Measurements from ENCODE around the gene TANC1.

TANC1 gene

GRCh38 chr2:159073256-159073655 is 104.8 kb downstream of the TANC1 start:
- DNase-seq, result no peak
- Histone ChIP-seq H3K9me3 (no peaks in the 10 kb centered on the region), H3K4me3 (no peak overlapping the region), H3K4me1 (peaks cover 0 to 54% (median 19%) of the 10 kb centered on the region in 4 donors), H3K27me3 (no peaks in the 10 kb centered on the region), H3K36me3 (no peaks in the 10 kb centered on the region), H3K27ac (peak overlapping the region in 1 of 2 donors; percentile 41)
- intact Hi-C loops (cut with DNase I; ENCODE audit: low total_unique reads), result no loop called here
- no peak for TF ChIP-seq CTCF (IDR thresholded peaks at IDR 0.05)

GRCh38 chr2:159074605-159075004 is 106.2 kb downstream of the TANC1 start:
- Histone ChIP-seq H3K4me1 (peaks cover 0 to 42% (median 13%) of the 10 kb centered on the region in 4 donors), H3K36me3 (no peaks in the 10 kb centered on the region), H3K4me3 (no peak overlapping the region), H3K27me3 (no peaks in the 10 kb centered on the region), H3K27ac (no peak overlapping the region), H3K9me3 (no peaks in the 10 kb centered on the region)
- TF ChIP-seq CTCF (IDR thresholded peaks at IDR 0.05), result no peak
- intact Hi-C loops (cut with DNase I; ENCODE audit: low total_unique reads), result no loop called here
- no peak for DNase-seq

- no peaks in the 10 kb centered on the region for H3K27me3 ChIP-seq
- intact Hi-C loops (cut with DNase I; ENCODE audit: low total_unique reads), result no loop called here
- H3K4me1 ChIP-seq, result peaks cover 0 to 36% (median 13%) of the 10 kb centered on the region in 4 donors
- no peaks in the 10 kb centered on the region for H3K9me3 ChIP-seq
- no peaks in the 10 kb centered on the region for H3K36me3 ChIP-seq
- no peak for DNase-seq
- TF ChIP-seq CTCF (IDR thresholded peaks at IDR 0.05), result no peak
- H3K4me3 ChIP-seq, result no peak overlapping the region
- no peak overlapping the region for H3K27ac ChIP-seq
Measured at GRCh38 chr2:159075727-159076126, 107.3 kb downstream of the TANC1 start.

GRCh38 chr2:159076241-159076640 is 107.8 kb downstream of the TANC1 start:
- Histone ChIP-seq H3K27ac (no peak overlapping the region), H3K36me3 (no peaks in the 10 kb centered on the region), H3K9me3 (no peaks in the 10 kb centered on the region), H3K27me3 (no peaks in the 10 kb centered on the region), H3K4me1 (peaks cover 0 to 32% (median 13%) of the 10 kb centered on the region in 4 donors), H3K4me3 (no peak overlapping the region)
- TF ChIP-seq CTCF (IDR thresholded peaks at IDR 0.05), result no peak
- intact Hi-C loops (cut with DNase I; ENCODE audit: low total_unique reads), result no loop called here
- no peak for DNase-seq

- no peak overlapping the region for H3K27ac ChIP-seq
- no peaks in the 10 kb centered on the region for H3K36me3 ChIP-seq
- DNase-seq, result no peak
- H3K27me3 ChIP-seq, result no peaks in the 10 kb centered on the region
- H3K4me3 ChIP-seq, result no peak overlapping the region
- H3K4me1 ChIP-seq, result peaks cover 0 to 27% (median 10%) of the 10 kb centered on the region in 4 donors
- no peak for TF ChIP-seq CTCF (IDR thresholded peaks at IDR 0.05)
- intact Hi-C loops (cut with DNase I; ENCODE audit: low total_unique reads), result no loop called here
- H3K9me3 ChIP-seq, result no peaks in the 10 kb centered on the region
Measured at GRCh38 chr2:159077869-159078268, 109.4 kb downstream of the TANC1 start.

- H3K27ac ChIP-seq, result no peak overlapping the region
- DNase-seq, result no peak
- H3K9me3 ChIP-seq, result no peaks in the 10 kb centered on the region
- intact Hi-C loops (cut with DNase I; ENCODE audit: low total_unique reads), result no loop called here
- peaks cover 0 to 27% (median 7%) of the 10 kb centered on the region in 4 donors for H3K4me1 ChIP-seq
- no peaks in the 10 kb centered on the region for H3K27me3 ChIP-seq
- H3K36me3 ChIP-seq, result no peaks in the 10 kb centered on the region
- H3K4me3 ChIP-seq, result no peak overlapping the region
- TF ChIP-seq CTCF (IDR thresholded peaks at IDR 0.05), result no peak
Measured at GRCh38 chr2:159078443-159078842, 110.0 kb downstream of the TANC1 start.

Measured in tibial artery (tissue), 4 donors.